ENCODE results near the gene MCM8.

- no peak for TF ChIP-seq CTCF (optimal IDR thresholded peaks at IDR 0.05 in 1 of 3, IDR thresholded peaks at IDR 0.05 in 1 of 3, conservative IDR thresholded peaks at IDR 0.05 in 1 of 3; ENCODE audit: extremely low read depth in 1 of 3, insufficient read depth in 2 of 3, low read length in 3 of 3)
- no peak for TF ChIP-seq EZH2 (IDR thresholded peaks at IDR 0.05; ENCODE audit: low read length)
Observed at GRCh38 chr20:5928836-5929715, 21.4 kb upstream of the MCM8 start.
